Left colon (tissue), 2 donors: ENCODE results near the gene ELAPOR1. TPM values are rescaled to one million over a fixed set of nuclear protein-coding genes. Genes with fewer than 3 reads are reported as not detected.

Experiments used
- ATAC-seq: fragments of 200-7000 bp; cut with Tn5 transposase; one replicate; pipeline ENCODE4 v1.9.1; 2020; ENCODE audit warnings: mild to moderate bottlenecking, moderate library complexity
- DNase-seq, 2 donors: peaks; one replicate each; pipeline ENCODE4 v3.0.0-alpha.2; 2020
- intact Hi-C, 2 donors: fragments of 100-400 bp; cut with DNase I in 1 of 2; cut with micrococcal nuclease in 1 of 2; formaldehyde crosslinking; loops; one replicate each; pipeline versions ENCODE4 v1.11.2 to v1.14.0; 2022; cut with DNase I, micrococcal nuclease
- total RNA-seq, 2 donors: library from RNA; stranded (reverse); fragmentation: NEBNext Ultra II Directional; extraction: Animal tissue kit (Norgen Biotek cat#: 25700); gene quantifications; one replicate each; pipeline ENCODE4 v1.2.1, GENCODE V29; 2021
- donor health status: DM: no; HTN: no; CAD: no.
- donor health status: DM: yes; HTN: yes; CAD: no.

ELAPOR1 gene
- total RNA-seq, 2 donors from 2014 or later: 96.7 to 121 TPM

DNA sequence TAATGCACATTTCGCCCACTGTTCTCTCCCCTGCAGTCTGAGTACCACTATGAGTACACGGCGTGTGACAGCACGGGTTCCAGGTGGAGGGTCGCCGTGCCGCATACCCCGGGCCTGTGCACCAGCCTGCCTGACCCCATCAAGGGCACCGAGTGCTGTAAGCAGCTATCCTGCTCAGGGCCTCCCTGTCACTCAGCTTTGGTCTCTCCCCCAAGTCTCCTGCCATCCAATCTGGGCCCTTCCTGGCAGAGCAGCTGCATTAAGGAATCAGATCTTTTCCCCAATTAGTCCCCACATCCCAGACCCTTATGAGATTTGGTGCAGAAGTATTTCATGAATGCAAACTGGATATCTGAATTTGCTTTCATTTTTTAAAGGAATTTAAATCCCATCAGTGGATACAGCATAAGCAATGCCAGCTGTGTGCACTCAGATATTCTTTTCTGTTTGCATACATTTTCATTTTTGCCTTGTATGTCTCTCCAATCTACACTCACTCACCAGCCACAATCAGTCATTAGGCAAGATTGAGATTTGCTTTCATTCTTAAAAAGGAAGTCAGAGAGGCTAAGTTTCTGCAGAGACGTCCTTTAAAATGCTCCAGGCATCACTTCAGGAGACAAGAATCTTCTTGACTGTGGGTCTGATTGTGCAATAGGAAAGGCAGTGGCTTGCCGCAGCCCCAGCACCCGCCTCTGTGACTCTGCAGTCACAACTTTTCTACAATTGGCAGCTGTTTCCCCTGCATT, 48.1 kb downstream of the ELAPOR1 start:
- intact Hi-C loops: no loop called here
- ATAC-seq: no peak

DNA sequence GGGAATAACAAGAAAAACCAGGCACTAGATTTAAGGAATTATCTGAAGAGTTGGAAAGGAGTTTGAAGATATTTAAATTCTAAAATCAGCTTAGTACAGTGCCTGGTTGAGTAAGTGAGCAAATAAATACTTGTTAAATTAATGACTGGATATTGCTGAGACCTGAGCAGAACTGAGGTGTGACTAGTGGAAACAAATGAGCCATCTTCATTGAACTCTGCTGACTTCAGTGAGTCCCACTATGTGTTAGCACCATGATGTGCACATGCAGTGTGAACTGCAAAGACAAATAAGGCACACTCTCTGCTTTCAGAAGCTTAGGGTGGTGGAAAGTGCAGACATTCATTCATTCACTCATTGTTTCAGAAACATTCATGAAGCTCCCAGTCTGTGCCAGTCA, 48.7 kb downstream of the ELAPOR1 start:
- intact Hi-C loops: no loop called here
- ATAC-seq: no peak

More for the DNA sequence above, 48.1 kb downstream of the ELAPOR1 start:
- DNase-seq: no peak

DNA sequence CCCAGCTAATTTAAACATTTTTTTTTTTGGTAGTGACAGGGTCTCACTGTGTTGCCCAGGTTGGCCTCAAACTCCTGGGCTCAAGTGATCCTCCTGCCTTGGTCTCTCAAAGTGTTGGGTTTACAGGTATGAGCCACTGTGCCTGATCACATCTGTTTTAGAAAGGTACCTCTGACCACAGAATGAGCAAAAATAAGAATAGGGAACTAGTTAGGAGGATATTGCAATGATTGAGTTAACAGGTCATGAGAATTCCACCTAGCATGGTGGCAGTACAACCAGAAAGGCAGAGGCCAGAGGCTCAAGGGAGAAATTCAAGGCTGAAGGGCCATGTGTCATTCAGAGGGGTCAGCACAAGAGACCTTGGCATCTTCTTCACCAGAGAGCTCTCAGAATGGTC, 49.6 kb downstream of the ELAPOR1 start:
- intact Hi-C loops: no loop called here
- DNase-seq (no peak), ATAC-seq (no peak)

More for the DNA sequence above, 48.7 kb downstream of the ELAPOR1 start:
- no peak for DNase-seq

Other genes with a start within 250 kb of the ELAPOR1 start
- 10 to 100 TPM; 22.5 to 28.7 TPM for gene GPSM2, start 237.1 kb upstream of the ELAPOR1 start, total RNA-seq
- 10 to 100 TPM; 20.7 to 22.1 TPM for gene CLCC1, start 150.6 kb upstream of the ELAPOR1 start, total RNA-seq
- gene WDR47, start 72.0 kb upstream of the ELAPOR1 start, total RNA-seq: 1 to 10 TPM; 7.8 to 8.7 TPM
- 10 to 100 TPM; 45.5 to 48.1 TPM for gene TAF13, start 38.1 kb upstream of the ELAPOR1 start, total RNA-seq
- 10 to 100 TPM; 41.2 to 48.2 TPM for gene TMEM167B, start 23.4 kb upstream of the ELAPOR1 start, total RNA-seq
- gene SARS1, start 99.8 kb downstream of the ELAPOR1 start, total RNA-seq: 100 to 1,000 TPM; 117 to 155 TPM
- gene CELSR2, start 135.4 kb downstream of the ELAPOR1 start, total RNA-seq: 1 to 10 TPM; 3.9 to 4.5 TPM
- gene PSRC1, start 169.0 kb downstream of the ELAPOR1 start, total RNA-seq: 1 to 10 TPM; 3.1 to 6.1 TPM
- gene MYBPHL, start 192.9 kb downstream of the ELAPOR1 start, total RNA-seq: not detected